Spinal cord (tissue), 10 donors: ENCODE measurements around the gene A2ML1. TPM values are rescaled to one million over a fixed set of nuclear protein-coding genes. Genes with fewer than 3 reads are reported as not detected.

Experiments used
- DNase-seq, 6 donors: peaks; one replicate each; pipeline versions ENCODE4 v3.0.0 to v3.0.0-alpha.2; 2013 to 2015; ENCODE audit warnings: low spot score in 6 of 6, low read depth in 4 of 6
- H3K27ac ChIP-seq: one replicate; pipeline ENCODE4 v1.5.1; 2013; ENCODE audit warnings: low read depth, low read length, control low read depth
- H3K27me3 ChIP-seq: one replicate; pipeline ENCODE4 v1.6.1; 2013; ENCODE audit warnings: low read length; ENCODE audit not compliant: control insufficient read depth, insufficient read depth
- H3K36me3 ChIP-seq: one replicate; pipeline ENCODE4 v1.6.1; 2013; ENCODE audit warnings: low read length; ENCODE audit not compliant: control insufficient read depth, insufficient read depth
- H3K4me1 ChIP-seq: one replicate; pipeline ENCODE4 v1.6.1; 2013; ENCODE audit warnings: low read length; ENCODE audit not compliant: control insufficient read depth, insufficient read depth
- H3K4me3 ChIP-seq: one replicate; pipeline ENCODE4 v1.5.1; 2013; ENCODE audit warnings: low read depth, low read length, control low read depth
- H3K9me3 ChIP-seq: one replicate; pipeline ENCODE4 v1.6.1; 2013; ENCODE audit warnings: low read length; ENCODE audit not compliant: control insufficient read depth, insufficient read depth
- WGBS: methylation state at CpG from one replicate; pipeline ENCODE4 v1.1.5; 2013; ENCODE audit warnings: missing lambda C conversion rate; ENCODE audit not compliant: insufficient coverage; 5-methylcytosine and 5-hydroxymethylcytosine counted together
- polyA plus RNA-seq, 2 donors: library from polyadenylated mRNA; unstranded; fragments of 120-200 nt; gene quantifications; one replicate each; pipeline ENCODE4 v1.2.1, GENCODE V29; 2013; ENCODE audit not compliant: insufficient read length in 2 of 2
- total RNA-seq, 2 donors: library from RNA; depleted of rRNA in 1 of 2; stranded (reverse); fragments of 120-200 nt in 1 of 2; fragments of >200 nt in 1 of 2; gene quantifications; one replicate each; pipeline versions ENCODE4 v1.2.3 to v1.2.4, GENCODE V29; 2013 to 2014
- donor health status: healthy.

A2ML1 gene
- total and polyA plus RNA-seq, 4 donors, result 3.4 to 6.2 (median 4.7) TPM

DNA sequence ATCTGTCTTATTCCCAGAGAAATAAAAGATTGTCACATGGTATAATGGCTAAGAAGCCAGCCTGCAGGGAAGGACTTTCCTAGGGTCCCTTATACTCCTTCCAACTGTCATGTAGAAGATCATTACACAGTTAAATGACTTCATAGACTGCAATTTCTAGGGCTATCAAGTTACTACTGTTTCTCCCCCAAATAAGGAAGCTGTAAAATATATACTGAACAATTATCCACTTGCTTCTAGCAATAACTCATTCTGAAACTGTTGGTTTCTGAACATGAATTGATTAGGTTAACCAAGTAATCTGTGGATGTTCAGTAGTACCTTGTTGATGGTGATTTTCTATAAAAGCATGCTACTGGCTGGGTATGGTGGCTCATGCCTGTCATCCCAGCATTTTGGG, 44.6 kb downstream of the A2ML1 start:
- Histone ChIP-seq H3K4me3 (no peak overlapping the region), H3K4me1 (no peaks in the 10 kb centered on the region), H3K27me3 (no peaks in the 10 kb centered on the region), H3K36me3 (no peaks in the 10 kb centered on the region), H3K27ac (no peak overlapping the region), H3K9me3 (no peaks in the 10 kb centered on the region)
- no peak for DNase-seq

DNA sequence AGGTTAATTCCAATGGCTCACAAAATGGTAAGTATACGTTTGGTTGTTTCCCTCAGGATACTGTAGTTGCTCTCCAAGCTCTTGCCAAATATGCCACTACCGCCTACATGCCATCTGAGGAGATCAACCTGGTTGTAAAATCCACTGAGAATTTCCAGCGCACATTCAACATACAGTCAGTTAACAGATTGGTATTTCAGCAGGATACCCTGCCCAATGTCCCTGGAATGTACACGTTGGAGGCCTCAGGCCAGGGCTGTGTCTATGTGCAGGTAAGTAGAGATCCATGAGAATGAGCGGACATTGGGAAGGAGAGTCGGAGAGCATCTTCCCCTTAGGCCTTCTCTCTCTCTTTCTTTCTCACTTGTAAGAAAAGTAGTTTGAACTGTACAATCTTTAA, 45.4 kb downstream of the A2ML1 start:
- Histone ChIP-seq H3K4me3 (no peak overlapping the region), H3K9me3 (no peaks in the 10 kb centered on the region), H3K27ac (no peak overlapping the region), H3K4me1 (no peaks in the 10 kb centered on the region), H3K36me3 (no peaks in the 10 kb centered on the region), H3K27me3 (no peaks in the 10 kb centered on the region)
- no peak for DNase-seq
- WGBS, result 95% methylated on average over 3 of the region's 6 CpGs

DNA sequence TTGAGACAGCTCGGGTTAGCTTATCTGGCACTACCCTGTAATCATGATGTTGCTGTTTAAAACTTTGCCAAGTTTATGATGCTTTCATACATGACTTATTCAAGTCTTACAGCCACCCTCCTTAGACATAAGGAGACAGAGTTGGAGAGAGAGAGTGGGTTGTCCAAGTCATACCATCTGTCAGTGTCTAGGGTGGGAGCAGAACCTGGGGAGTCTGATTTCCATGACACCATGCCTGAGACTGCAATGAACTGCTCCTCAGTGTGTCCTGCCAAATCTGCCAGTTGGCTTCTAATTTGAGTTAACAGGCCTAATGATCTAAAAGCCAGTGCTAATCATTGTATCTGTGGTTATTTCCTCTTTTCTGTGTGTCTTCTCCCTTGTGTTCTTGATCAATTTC, 48.2 kb downstream of the A2ML1 start:
- no peaks in the 10 kb centered on the region for H3K27me3 ChIP-seq
- H3K36me3 ChIP-seq, result no peaks in the 10 kb centered on the region
- H3K4me1 ChIP-seq, result no peaks in the 10 kb centered on the region
- no peak overlapping the region for H3K27ac ChIP-seq
- no peak overlapping the region for H3K4me3 ChIP-seq
- WGBS, result no CpG with 5 or more reads among the region's 1 CpG
- H3K9me3 ChIP-seq, result no peaks in the 10 kb centered on the region
- peak in 1 of 6 donors; percentile 40 for DNase-seq

DNA sequence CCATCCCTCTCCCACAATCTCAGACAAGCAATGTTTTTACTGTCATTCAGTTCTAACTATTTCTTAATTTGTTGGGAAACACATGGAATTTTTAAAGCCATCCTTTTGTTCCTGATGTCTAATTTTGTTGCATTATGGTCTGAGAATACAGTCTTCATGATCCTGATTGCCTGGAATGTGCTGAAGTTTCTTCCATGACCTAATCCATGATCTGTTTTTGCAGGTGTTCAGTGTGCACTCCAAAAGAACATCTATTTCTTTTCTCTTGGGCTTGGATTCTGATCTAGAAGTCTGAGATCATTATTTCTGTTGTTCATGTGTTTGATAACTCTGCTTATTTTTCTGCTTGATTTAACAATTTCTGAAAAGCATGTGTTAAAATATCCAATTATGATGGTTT, 48.6 kb downstream of the A2ML1 start:
- Histone ChIP-seq H3K27ac (no peak overlapping the region), H3K27me3 (no peaks in the 10 kb centered on the region), H3K36me3 (no peaks in the 10 kb centered on the region), H3K9me3 (no peaks in the 10 kb centered on the region), H3K4me1 (no peaks in the 10 kb centered on the region), H3K4me3 (no peak overlapping the region)
- DNase-seq, result no peak

DNA sequence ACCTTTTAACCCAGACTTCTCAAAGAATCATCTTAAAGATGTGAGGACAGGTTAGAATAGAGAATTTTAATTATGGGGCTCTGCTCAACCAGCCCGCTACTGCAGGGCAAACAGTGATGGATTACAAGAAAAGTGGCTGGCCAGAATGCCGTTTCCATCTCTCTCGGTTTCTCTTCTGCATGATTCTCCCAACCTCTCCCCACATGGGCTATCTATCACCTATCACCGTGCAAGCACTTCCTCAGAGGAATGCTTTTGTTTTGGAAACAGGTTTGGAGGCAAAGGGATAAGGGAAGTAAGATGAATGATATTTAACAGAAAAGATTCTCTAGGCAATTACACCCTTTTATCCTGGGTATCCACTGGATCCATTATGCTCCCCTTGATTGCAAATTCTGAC, 54.5 kb downstream of the A2ML1 start:
- DNase-seq, result no peak
- H3K4me3 ChIP-seq, result no peak overlapping the region
- no peak overlapping the region for H3K27ac ChIP-seq
- H3K9me3 ChIP-seq, result no peaks in the 10 kb centered on the region
- H3K27me3 ChIP-seq, result no peaks in the 10 kb centered on the region
- H3K36me3 ChIP-seq, result no peaks in the 10 kb centered on the region
- WGBS, result no CpG with 5 or more reads among the region's 4 CpGs
- H3K4me1 ChIP-seq, result no peaks in the 10 kb centered on the region

DNA sequence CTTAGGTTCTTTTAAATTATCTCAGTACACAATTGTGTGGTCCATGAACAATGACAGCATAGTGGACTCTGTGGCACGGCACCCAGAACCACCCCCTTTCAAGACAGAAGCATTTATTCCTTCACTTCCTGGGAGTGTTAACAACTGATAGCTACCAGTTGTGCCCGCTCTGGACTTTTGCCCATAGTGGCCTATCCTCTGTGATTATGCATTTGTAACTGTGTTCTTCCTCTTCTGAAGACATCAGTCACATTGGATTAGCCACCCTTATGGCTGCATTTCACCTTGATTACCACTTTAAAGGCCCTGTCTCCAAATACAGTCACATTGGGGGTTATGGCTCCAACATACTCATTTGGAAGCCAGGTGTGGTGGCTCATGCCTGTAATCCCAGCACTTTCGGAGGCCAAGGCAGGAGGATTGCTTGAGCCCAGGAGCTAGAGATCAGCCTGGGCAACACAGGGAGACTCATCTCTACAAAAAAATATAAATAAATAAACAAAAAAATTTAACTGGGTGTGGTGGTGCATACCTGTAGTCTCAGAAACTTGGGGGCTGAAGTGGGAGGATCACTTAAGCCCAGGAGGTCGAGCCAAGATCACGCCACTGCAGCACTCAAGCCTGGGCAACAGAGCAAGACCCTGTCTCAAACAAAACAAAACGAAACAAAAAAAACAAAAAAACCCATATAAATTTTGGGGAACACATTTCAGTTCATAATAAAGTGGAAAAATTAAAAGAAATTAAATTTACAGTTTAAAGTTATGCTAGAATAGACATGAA, 64.3 kb downstream of the A2ML1 start:
- Histone ChIP-seq H3K4me1 (no peaks in the 10 kb centered on the region), H3K9me3 (no peaks in the 10 kb centered on the region), H3K4me3 (no peak overlapping the region), H3K36me3 (no peaks in the 10 kb centered on the region), H3K27ac (no peak overlapping the region), H3K27me3 (no peaks in the 10 kb centered on the region)
- 50% methylated on average over 1 of the region's 6 CpGs for WGBS
- no peak for DNase-seq

DNA sequence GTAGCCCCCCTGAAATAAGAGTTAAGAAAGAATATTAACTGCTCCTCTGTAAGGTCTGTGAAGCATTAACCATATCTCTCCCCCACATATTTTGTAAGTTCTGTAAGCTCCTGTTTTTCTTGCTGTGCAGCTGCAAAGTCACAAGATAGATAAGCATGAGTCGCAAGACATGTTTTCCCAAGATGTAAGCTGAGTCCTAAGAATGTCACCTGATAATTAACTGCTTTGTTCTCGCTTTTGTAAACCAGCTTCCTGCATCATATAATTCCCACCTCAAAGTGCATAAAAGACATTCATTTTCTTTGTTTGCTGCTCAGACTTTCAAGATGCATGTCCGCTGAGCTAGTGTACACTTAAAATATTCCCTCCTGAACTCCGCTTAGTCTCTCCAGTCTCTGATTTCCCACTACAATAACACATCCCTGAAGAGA, 64.9 kb downstream of the A2ML1 start:
- Histone ChIP-seq H3K27ac (no peak overlapping the region), H3K9me3 (no peaks in the 10 kb centered on the region), H3K4me3 (no peak overlapping the region), H3K4me1 (no peaks in the 10 kb centered on the region), H3K27me3 (no peaks in the 10 kb centered on the region), H3K36me3 (no peaks in the 10 kb centered on the region)
- no peak for DNase-seq
- WGBS, result 93% methylated on average over 3 of the region's 4 CpGs

DNA sequence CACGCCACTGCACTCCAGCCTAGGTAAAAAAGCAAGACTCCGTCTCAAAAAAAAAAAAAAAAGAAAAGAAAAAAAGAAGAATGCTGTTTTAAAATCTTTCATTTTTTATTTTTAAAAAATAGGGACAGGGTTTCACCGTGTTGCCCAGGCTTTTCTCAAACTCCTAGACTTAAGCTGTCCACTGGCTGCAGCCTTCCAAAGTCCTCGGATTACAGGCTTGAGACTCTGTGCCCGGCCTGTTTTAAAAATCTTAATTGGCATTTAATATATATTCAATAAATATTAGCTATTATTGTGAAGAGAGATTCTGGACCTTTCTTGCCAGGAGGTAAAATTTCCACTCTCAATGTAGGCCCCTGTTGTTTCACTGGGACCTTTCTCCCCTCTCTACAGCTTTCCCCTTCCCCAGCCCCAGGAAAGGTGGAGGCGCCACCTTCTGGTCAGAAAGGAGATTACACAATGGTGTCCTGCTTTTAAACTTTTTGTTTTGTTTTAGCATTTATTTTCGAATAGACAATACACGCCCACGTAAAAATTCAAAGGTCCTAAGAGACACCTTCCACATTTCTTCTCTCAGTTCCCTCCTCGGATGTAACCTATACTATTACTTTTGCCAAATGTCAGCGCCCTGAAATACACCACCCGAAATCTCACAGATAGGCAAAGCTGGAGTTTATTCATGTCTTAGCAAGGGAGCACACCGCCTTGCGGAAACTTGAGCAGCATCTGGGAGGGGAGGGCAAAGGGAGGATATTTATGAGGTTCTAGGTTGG, 68.1 kb downstream of the A2ML1 start:
- WGBS, result 0% methylated on average over 6 of the region's 14 CpGs
- peak; percentile 47 to 86 (median 58) for DNase-seq
- H3K27ac ChIP-seq, result no peak overlapping the region

DNA sequence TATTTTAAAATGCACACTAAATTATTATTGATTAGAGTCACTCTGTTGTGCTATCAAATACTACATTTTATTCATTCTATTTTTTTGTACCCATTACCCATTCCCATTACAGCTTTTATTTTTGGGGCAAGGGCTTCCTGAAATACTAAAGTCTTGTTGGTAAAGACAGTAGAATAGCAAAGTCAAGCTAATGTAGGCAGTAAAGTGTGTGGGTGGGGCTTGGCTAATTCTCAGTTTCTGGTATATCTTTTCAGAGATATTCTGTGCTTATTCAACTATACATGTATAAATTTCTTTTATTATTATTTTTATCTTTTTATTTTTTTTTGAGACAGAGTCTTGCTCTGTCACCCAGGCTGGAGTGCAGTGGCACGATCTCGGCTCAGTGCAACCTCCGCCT, 69.6 kb downstream of the A2ML1 start:
- H3K27ac ChIP-seq, result no peak overlapping the region
- no peaks in the 10 kb centered on the region for H3K9me3 ChIP-seq
- no peaks in the 10 kb centered on the region for H3K4me1 ChIP-seq
- no peaks in the 10 kb centered on the region for H3K27me3 ChIP-seq
- WGBS, result 100% methylated on average over 3 of the region's 3 CpGs
- no peak for DNase-seq
- H3K36me3 ChIP-seq, result no peaks in the 10 kb centered on the region
- no peak overlapping the region for H3K4me3 ChIP-seq

More for the DNA sequence above, 68.1 kb downstream of the A2ML1 start:
- no peaks in the 10 kb centered on the region for H3K9me3 ChIP-seq
- H3K27me3 ChIP-seq, result no peaks in the 10 kb centered on the region
- no peaks in the 10 kb centered on the region for H3K4me1 ChIP-seq
- H3K4me3 ChIP-seq, result peak overlapping the region; percentile 57
- H3K36me3 ChIP-seq, result no peaks in the 10 kb centered on the region

DNA sequence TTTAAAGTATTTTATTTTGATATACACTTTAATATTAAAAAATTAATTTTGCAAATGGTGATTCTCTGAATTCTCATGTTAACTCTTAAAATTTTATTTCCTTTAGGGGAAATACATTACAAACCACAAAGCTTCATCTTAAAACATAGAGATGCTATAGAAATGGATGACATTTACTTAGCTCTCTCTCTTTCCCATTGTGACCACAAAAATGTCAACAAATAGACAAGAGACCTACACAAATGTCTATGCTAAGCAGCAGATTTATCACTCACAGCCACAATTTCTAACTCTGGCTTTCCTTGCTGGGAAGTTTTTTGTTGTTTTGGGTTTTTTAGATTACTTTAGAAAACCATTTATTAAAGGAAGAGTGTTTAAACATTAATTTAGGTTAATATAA, 72.0 kb downstream of the A2ML1 start:
- Histone ChIP-seq H3K36me3 (no peaks in the 10 kb centered on the region), H3K4me3 (no peak overlapping the region), H3K27ac (no peak overlapping the region), H3K27me3 (no peaks in the 10 kb centered on the region), H3K4me1 (no peaks in the 10 kb centered on the region), H3K9me3 (no peaks in the 10 kb centered on the region)
- DNase-seq, result no peak
